ENCODE measurements around the gene HNRNPUL1. TPM values are rescaled to one million over a fixed set of nuclear protein-coding genes. Genes with fewer than 3 reads are reported as not detected.
A peak's percentile ranks its signal among the peaks of the same experiment; 100 is the strongest.

Gene HNRNPUL1
- total RNA-seq, 1 donor = 114 TPM

- Histone ChIP-seq H3K36me3 (ENCODE audit: insufficient read depth, low read length) (peaks cover 62% of the 10 kb centered on the region), H3K4me3 (ENCODE audit: insufficient read depth, low read length) (peak overlapping the region; percentile 81)
- DNase-seq (ENCODE audit: insufficient read length, low spot score, missing footprints) = peak; percentile 94
Observed at GRCh38 chr19:41308450-41309179, 44.4 kb downstream of the HNRNPUL1 start.

DNA sequence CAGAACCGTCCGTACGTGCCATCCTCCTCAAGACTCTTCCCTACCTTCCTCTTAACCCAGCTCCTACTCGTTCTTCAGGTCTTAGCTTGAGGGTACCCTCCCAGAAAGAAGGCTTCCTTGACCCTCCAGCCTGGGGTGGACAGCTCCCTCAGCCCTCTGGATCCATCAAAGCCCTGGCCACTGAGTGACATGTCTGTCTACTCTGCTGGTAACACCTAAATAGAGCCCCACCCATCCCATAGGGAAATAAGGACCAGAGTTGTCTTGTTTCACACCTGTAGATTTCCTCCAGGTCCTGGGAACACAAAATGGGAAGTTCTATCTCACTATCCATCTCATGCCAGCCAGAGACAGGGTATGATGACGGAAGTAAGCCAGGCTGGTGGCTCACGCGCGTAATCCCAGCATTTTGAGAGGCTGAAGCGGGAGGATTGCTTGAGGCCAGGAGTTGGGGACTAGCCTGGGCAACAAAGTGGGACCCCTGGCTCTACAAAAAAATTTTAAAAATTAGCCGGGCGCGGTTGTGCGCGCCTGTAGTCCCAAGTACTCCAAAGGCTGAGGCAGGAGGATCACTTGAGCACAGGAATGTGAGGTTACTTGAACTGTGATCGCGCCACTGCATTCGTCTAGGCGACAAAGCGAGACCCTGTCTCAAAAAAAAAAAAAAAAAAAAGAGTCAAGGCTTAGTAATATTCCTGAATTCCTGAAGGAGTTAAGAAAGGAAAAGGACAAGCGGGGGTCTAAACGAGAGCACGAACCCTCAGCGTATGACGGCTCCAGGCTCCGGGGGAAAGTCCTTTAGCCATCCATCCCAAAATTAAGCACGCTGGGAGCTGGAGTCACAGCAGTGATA lies 45.2 kb downstream of the HNRNPUL1 start:
- H3K79me2 ChIP-seq (ENCODE audit: insufficient read depth, low read length) = peaks cover 35% of the 10 kb centered on the region
- peaks cover 26% of the 10 kb centered on the region for H3K4me1 ChIP-seq (ENCODE audit: insufficient read depth, low read length)
- peak overlapping the region; percentile 99 for H3K4me2 ChIP-seq (ENCODE audit: insufficient read depth, low read length)
- TF ChIP-seq, protein P1, sequence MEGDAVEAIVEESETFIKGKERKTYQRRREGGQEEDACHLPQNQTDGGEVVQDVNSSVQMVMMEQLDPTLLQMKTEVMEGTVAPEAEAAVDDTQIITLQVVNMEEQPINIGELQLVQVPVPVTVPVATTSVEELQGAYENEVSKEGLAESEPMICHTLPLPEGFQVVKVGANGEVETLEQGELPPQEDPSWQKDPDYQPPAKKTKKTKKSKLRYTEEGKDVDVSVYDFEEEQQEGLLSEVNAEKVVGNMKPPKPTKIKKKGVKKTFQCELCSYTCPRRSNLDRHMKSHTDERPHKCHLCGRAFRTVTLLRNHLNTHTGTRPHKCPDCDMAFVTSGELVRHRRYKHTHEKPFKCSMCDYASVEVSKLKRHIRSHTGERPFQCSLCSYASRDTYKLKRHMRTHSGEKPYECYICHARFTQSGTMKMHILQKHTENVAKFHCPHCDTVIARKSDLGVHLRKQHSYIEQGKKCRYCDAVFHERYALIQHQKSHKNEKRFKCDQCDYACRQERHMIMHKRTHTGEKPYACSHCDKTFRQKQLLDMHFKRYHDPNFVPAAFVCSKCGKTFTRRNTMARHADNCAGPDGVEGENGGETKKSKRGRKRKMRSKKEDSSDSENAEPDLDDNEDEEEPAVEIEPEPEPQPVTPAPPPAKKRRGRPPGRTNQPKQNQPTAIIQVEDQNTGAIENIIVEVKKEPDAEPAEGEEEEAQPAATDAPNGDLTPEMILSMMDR (IDR thresholded peaks at IDR 0.05; ENCODE audit: extremely low read depth, low read depth, low read length) = no peak
- H3K27me3 ChIP-seq (ENCODE audit: insufficient read depth, low read length) = no peaks in the 10 kb centered on the region
- no peaks in the 10 kb centered on the region for H3K9me3 ChIP-seq (ENCODE audit: low read depth, low read length)
- H3K4me3 ChIP-seq (ENCODE audit: insufficient read depth, low read length) = peak overlapping the region; percentile 81
- H4K20me1 ChIP-seq (ENCODE audit: insufficient read depth, low read length) = peaks cover 13% of the 10 kb centered on the region
- DNase-seq (ENCODE audit: insufficient read length, low spot score, missing footprints) = no peak
- H3K36me3 ChIP-seq (ENCODE audit: insufficient read depth, low read length) = peaks cover 59% of the 10 kb centered on the region
- peak overlapping the region; percentile 84 for H2AFZ ChIP-seq (ENCODE audit: low read length)
- H3K27ac ChIP-seq (ENCODE audit: low read depth, low read length) = peak overlapping the region; percentile 96

More at GRCh38 chr19:41308450-41309179, 44.4 kb downstream of the HNRNPUL1 start:
- TF ChIP-seq, protein P1 (IDR thresholded peaks at IDR 0.05; ENCODE audit: extremely low read depth, low read depth, low read length) = peak; percentile 99
- Histone ChIP-seq H3K79me2 (ENCODE audit: insufficient read depth, low read length) (peaks cover 28% of the 10 kb centered on the region), H2AFZ (ENCODE audit: low read length) (no peak overlapping the region), H4K20me1 (ENCODE audit: insufficient read depth, low read length) (peaks cover 14% of the 10 kb centered on the region), H3K27ac (ENCODE audit: low read depth, low read length) (peak overlapping the region; percentile 96), H3K9me3 (ENCODE audit: low read depth, low read length) (no peaks in the 10 kb centered on the region), H3K27me3 (ENCODE audit: insufficient read depth, low read length) (no peaks in the 10 kb centered on the region), H3K4me2 (ENCODE audit: insufficient read depth, low read length) (peak overlapping the region; percentile 99), H3K4me1 (ENCODE audit: insufficient read depth, low read length) (peaks cover 26% of the 10 kb centered on the region)

GRCh38 chr19:41310033-41310831 lies 46.1 kb downstream of the HNRNPUL1 start, which contains the start of gene CCDC97:
Gene CCDC97 (plus strand): TSS chr19:41310172. CDS start chr19:41310311, 139 bp downstream.
- no peaks in the 10 kb centered on the region for H3K27me3 ChIP-seq (ENCODE audit: insufficient read depth, low read length)
- no peaks in the 10 kb centered on the region for H3K9me3 ChIP-seq (ENCODE audit: low read depth, low read length)
- peaks cover 38% of the 10 kb centered on the region for H3K79me2 ChIP-seq (ENCODE audit: insufficient read depth, low read length)
- peak within 1 kb of the TSS; percentile 99 for H3K4me2 ChIP-seq (ENCODE audit: insufficient read depth, low read length)
- TF ChIP-seq, protein P1 (IDR thresholded peaks at IDR 0.05; ENCODE audit: extremely low read depth, low read depth, low read length) = no peak
- H3K4me3 ChIP-seq (ENCODE audit: insufficient read depth, low read length) = peak within 1 kb of the TSS; percentile 81
- peaks cover 54% of the 10 kb centered on the region for H3K36me3 ChIP-seq (ENCODE audit: insufficient read depth, low read length)
- DNase-seq (ENCODE audit: insufficient read length, low spot score, missing footprints) = peak; percentile 97
- peak within 1 kb of the TSS; percentile 84 for H2AFZ ChIP-seq (ENCODE audit: low read length)
- H3K27ac ChIP-seq (ENCODE audit: low read depth, low read length) = peak within 1 kb of the TSS; percentile 96
- peaks cover 26% of the 10 kb centered on the region for H3K4me1 ChIP-seq (ENCODE audit: insufficient read depth, low read length)
- peaks cover 7% of the 10 kb centered on the region for H4K20me1 ChIP-seq (ENCODE audit: insufficient read depth, low read length)
